Mesenchymal stem cell (in vitro differentiated cells and primary cell): ENCODE results near the gene PPP6R3.

ENCODE experiments used
- DNase-seq: peaks from one replicate; pipeline ENCODE4 v3.0.0-alpha.2; 2013
- H2AFZ ChIP-seq: one replicate; pipeline ENCODE4 v1.6.1; 2013; ENCODE audit warnings: low read depth, mild to moderate bottlenecking, control low read depth, inconsistent platforms, low read length, moderate library complexity
- H2AK5ac ChIP-seq: 2 replicates; pipeline ENCODE4 v1.6.1; 2013; ENCODE audit warnings: low read length, moderate library complexity, mild to moderate bottlenecking, inconsistent platforms; ENCODE audit not compliant: severe bottlenecking
- H2BK120ac ChIP-seq: one replicate; pipeline ENCODE4 v1.6.1; 2013; ENCODE audit warnings: low read depth, mild to moderate bottlenecking, inconsistent platforms, low read length, moderate library complexity
- H2BK12ac ChIP-seq, 2 experiments: one replicate each; pipeline ENCODE4 v1.6.1; 2013; ENCODE audit warnings: inconsistent platforms in 2 of 2, low read length in 2 of 2, mild to moderate bottlenecking in 2 of 2, moderate library complexity in 2 of 2, control low read depth in 1 of 2
- H2BK15ac ChIP-seq: one replicate; pipeline ENCODE4 v1.6.1; 2013; ENCODE audit warnings: mild to moderate bottlenecking, low read depth, inconsistent platforms; ENCODE audit not compliant: poor library complexity, severe bottlenecking
- H2BK5ac ChIP-seq: 2 replicates; pipeline ENCODE4 v1.6.1; 2013; ENCODE audit warnings: low read depth, mild to moderate bottlenecking, low read length, control low read depth, inconsistent platforms; ENCODE audit not compliant: poor library complexity, severe bottlenecking
- H3K14ac ChIP-seq, 2 experiments: one replicate each; pipeline ENCODE4 v1.6.1; 2013; ENCODE audit warnings: inconsistent platforms in 2 of 2, low read length in 2 of 2, control low read depth in 1 of 2, mild to moderate bottlenecking in 1 of 2, moderate library complexity in 1 of 2
- H3K18ac ChIP-seq, 2 experiments: one replicate each; pipeline ENCODE4 v1.6.1; 2013; ENCODE audit warnings: inconsistent platforms in 2 of 2, low read length in 2 of 2, control low read depth in 1 of 2, low read depth in 1 of 2, mild to moderate bottlenecking in 1 of 2
- H3K23ac ChIP-seq, 2 experiments: one replicate each; pipeline ENCODE4 v1.6.1; 2013; ENCODE audit warnings: inconsistent platforms in 2 of 2, low read length in 2 of 2, mild to moderate bottlenecking in 2 of 2, moderate library complexity in 2 of 2, control low read depth in 1 of 2
- H3K27ac ChIP-seq: 2 replicates; pipeline ENCODE4 v1.5.1; 2013; ENCODE audit warnings: mild to moderate bottlenecking, moderate library complexity, low read length, control low read depth, inconsistent platforms; ENCODE audit not compliant: poor library complexity, severe bottlenecking
- H3K27me3 ChIP-seq, 2 experiments: 2 replicates each; pipeline versions ENCODE4 v1.6.1 to v1.7.0; 2013; ENCODE audit warnings: low read length in 2 of 2, mild to moderate bottlenecking in 2 of 2, moderate library complexity in 2 of 2, control low read depth in 1 of 2, inconsistent platforms in 1 of 2; ENCODE audit not compliant: control insufficient read depth in 1 of 2, insufficient read depth in 1 of 2
- H3K36me3 ChIP-seq, 2 experiments: 2 replicates each; pipeline versions ENCODE4 v1.6.1 to v1.7.0; 2013; ENCODE audit warnings: low read length in 2 of 2, control low read depth in 1 of 2, inconsistent platforms in 1 of 2, low read depth in 1 of 2, mild to moderate bottlenecking in 1 of 2; ENCODE audit not compliant: insufficient read depth in 2 of 2, control insufficient read depth in 1 of 2
- H3K4ac ChIP-seq, 2 experiments: one replicate each; pipeline ENCODE4 v1.6.1; 2013; ENCODE audit warnings: inconsistent platforms in 2 of 2, low read length in 2 of 2, mild to moderate bottlenecking in 2 of 2, moderate library complexity in 2 of 2, control low read depth in 1 of 2, low read depth in 1 of 2
- H3K4me1 ChIP-seq: 2 replicates; pipeline ENCODE4 v1.6.1; 2013; ENCODE audit warnings: low read depth, low read length, control low read depth; ENCODE audit not compliant: control insufficient read depth, insufficient read depth
- H3K4me2 ChIP-seq: 2 replicates; pipeline ENCODE4 v1.6.1; 2013; ENCODE audit warnings: low read length, mild to moderate bottlenecking, inconsistent platforms; ENCODE audit not compliant: poor library complexity, severe bottlenecking
- H3K4me3 ChIP-seq, 2 experiments: 2 replicates each; pipeline versions ENCODE4 v1.5.1 to v1.7.0; 2013; ENCODE audit warnings: low read length in 2 of 2, mild to moderate bottlenecking in 2 of 2, control low read depth in 1 of 2, low read depth in 1 of 2; ENCODE audit not compliant: insufficient read depth in 1 of 2
- H3K79me1 ChIP-seq: replicated peaks from 2 replicates; pipeline ENCODE4 v1.6.1; 2013; ENCODE audit warnings: mild to moderate bottlenecking, control low read depth, low read length, inconsistent platforms; ENCODE audit not compliant: poor library complexity, severe bottlenecking
- H3K9ac ChIP-seq: 2 replicates; pipeline ENCODE4 v1.7.0; 2013; ENCODE audit warnings: mild to moderate bottlenecking, low read length, moderate library complexity
- H3K9me3 ChIP-seq: 2 replicates; pipeline ENCODE4 v1.7.0; 2013; ENCODE audit warnings: mild to moderate bottlenecking, low read length; ENCODE audit not compliant: control insufficient read depth
- H4K8ac ChIP-seq: one replicate; pipeline ENCODE4 v1.6.1; 2013; ENCODE audit warnings: inconsistent platforms, mild to moderate bottlenecking, low read length, moderate library complexity
- H4K91ac ChIP-seq: one replicate; pipeline ENCODE4 v1.6.1; 2013; ENCODE audit warnings: mild to moderate bottlenecking, low read length, inconsistent platforms
- WGBS: methylation state at CpG from one replicate; pipeline ENCODE4 v1.1.7; 2013; ENCODE audit warnings: mixed read lengths; 5-methylcytosine and 5-hydroxymethylcytosine counted together

PPP6R3 gene

GRCh38 chr11:68584097-68584496 is 123.5 kb downstream of the PPP6R3 start:
- H2BK15ac ChIP-seq: no peak overlapping the region
- 63% methylated on average over 6 of the region's 6 CpGs for WGBS

GRCh38 chr11:68584991-68585524 is 124.5 kb downstream of the PPP6R3 start:
- WGBS: 100% methylated on average over 3 of the region's 6 CpGs
- Histone ChIP-seq H2BK12ac (no peak overlapping the region), H3K18ac (no peak overlapping the region), H2AFZ (no peak overlapping the region), H2BK5ac (no peak overlapping the region), H4K91ac (no peak overlapping the region), H3K4ac (no peak overlapping the region), H3K4me2 (no peak overlapping the region), H2AK5ac (no peak overlapping the region), H3K27ac (no peak overlapping the region), H3K9me3 (no peaks in the 10 kb centered on the region), H3K4me3 (no peak overlapping the region), H3K9ac (no peak overlapping the region), H2BK120ac (no peak overlapping the region), H3K23ac (no peak overlapping the region), H3K4me1 (peaks cover 12% of the 10 kb centered on the region), H4K8ac (peak overlapping the region; percentile 21), H3K27me3 (no peaks in the 10 kb centered on the region), H2BK15ac (no peak overlapping the region), H3K36me3 (peaks cover 28 to 85% of the 10 kb centered on the region in 2 experiments), H3K14ac (no peak overlapping the region), H3K79me1 (peaks cover 24% of the 10 kb centered on the region)
- DNase-seq: peak; percentile 28

More at GRCh38 chr11:68584097-68584496, 123.5 kb downstream of the PPP6R3 start:
- no peak overlapping the region for H2BK5ac ChIP-seq
- DNase-seq: no peak
- H4K8ac ChIP-seq: no peak overlapping the region
- peaks cover 24% of the 10 kb centered on the region for H3K79me1 ChIP-seq
- H3K4ac ChIP-seq: no peak overlapping the region
- no peak overlapping the region for H3K18ac ChIP-seq
- H2AFZ ChIP-seq: no peak overlapping the region
- H3K27ac ChIP-seq: no peak overlapping the region
- no peak overlapping the region for H2BK12ac ChIP-seq
- no peak overlapping the region for H3K4me2 ChIP-seq
- peaks cover 24 to 85% of the 10 kb centered on the region in 2 experiments for H3K36me3 ChIP-seq
- H3K4me3 ChIP-seq: no peak overlapping the region
- peak overlapping the region; percentile 35 for H4K91ac ChIP-seq
- H2BK120ac ChIP-seq: no peak overlapping the region
- H3K23ac ChIP-seq: no peak overlapping the region
- H3K27me3 ChIP-seq: no peaks in the 10 kb centered on the region
- no peak overlapping the region for H3K9ac ChIP-seq
- H3K4me1 ChIP-seq: peaks cover 16% of the 10 kb centered on the region
- no peaks in the 10 kb centered on the region for H3K9me3 ChIP-seq
- H3K14ac ChIP-seq: no peak overlapping the region
- no peak overlapping the region for H2AK5ac ChIP-seq

GRCh38 chr11:68589547-68590216 is 129.1 kb downstream of the PPP6R3 start:
- no peak overlapping the region for H3K4me3 ChIP-seq
- no peak overlapping the region for H2BK5ac ChIP-seq
- H4K8ac ChIP-seq: no peak overlapping the region
- no peak overlapping the region for H3K4me2 ChIP-seq
- H3K18ac ChIP-seq: no peak overlapping the region
- WGBS: 71% methylated on average over 5 of the region's 7 CpGs
- no peaks in the 10 kb centered on the region for H3K9me3 ChIP-seq
- no peak overlapping the region for H2AK5ac ChIP-seq
- H2BK15ac ChIP-seq: no peak overlapping the region
- H3K36me3 ChIP-seq: peaks cover 37 to 89% of the 10 kb centered on the region in 2 experiments
- H3K23ac ChIP-seq: no peak overlapping the region
- no peak overlapping the region for H3K9ac ChIP-seq
- no peak overlapping the region for H4K91ac ChIP-seq
- H2BK120ac ChIP-seq: no peak overlapping the region
- no peaks in the 10 kb centered on the region for H3K27me3 ChIP-seq
- no peak overlapping the region for H3K27ac ChIP-seq
- no peak overlapping the region for H2AFZ ChIP-seq
- no peak overlapping the region for H3K14ac ChIP-seq
- H3K4ac ChIP-seq: no peak overlapping the region
- no peak for DNase-seq
- H3K79me1 ChIP-seq: peaks cover 38% of the 10 kb centered on the region
- peaks cover 2% of the 10 kb centered on the region for H3K4me1 ChIP-seq
- H2BK12ac ChIP-seq: no peak overlapping the region

- no peak overlapping the region for H3K14ac ChIP-seq
- no peaks in the 10 kb centered on the region for H3K9me3 ChIP-seq
- no peak overlapping the region for H2AFZ ChIP-seq
- H3K4me2 ChIP-seq: no peak overlapping the region
- H4K91ac ChIP-seq: no peak overlapping the region
- no peak overlapping the region for H2BK120ac ChIP-seq
- no peak overlapping the region for H2BK12ac ChIP-seq
- no peak overlapping the region for H3K27ac ChIP-seq
- no peak overlapping the region for H3K18ac ChIP-seq
- no peaks in the 10 kb centered on the region for H3K27me3 ChIP-seq
- no peak overlapping the region for H2AK5ac ChIP-seq
- no peaks in the 10 kb centered on the region for H3K4me1 ChIP-seq
- H2BK5ac ChIP-seq: no peak overlapping the region
- H2BK15ac ChIP-seq: no peak overlapping the region
- WGBS: 100% methylated on average over 2 of the region's 5 CpGs
- no peak for DNase-seq
- H3K23ac ChIP-seq: no peak overlapping the region
- no peak overlapping the region for H3K4ac ChIP-seq
- H3K9ac ChIP-seq: no peak overlapping the region
- no peak overlapping the region for H4K8ac ChIP-seq
- H3K4me3 ChIP-seq: no peak overlapping the region
- peaks cover 31% of the 10 kb centered on the region for H3K79me1 ChIP-seq
- peaks cover 44 to 82% of the 10 kb centered on the region in 2 experiments for H3K36me3 ChIP-seq
These were observed 131.2 kb downstream of the PPP6R3 start for GRCh38 chr11:68591719-68592118.
